MM.1S (cell line): ENCODE data around the gene PLIN1.

Source experiments
- DNase-seq: peaks from one replicate; pipeline ENCODE4 v3.0.0-alpha.2; 2015
- H2AFZ ChIP-seq: fragments of 300-600 bp; sonication (generic); 2 replicates; pipeline ENCODE4 v1.6.0; 2016; ENCODE audit warnings: antibody characterized with exemption, low read length
- H3F3A ChIP-seq: fragments of 300-600 bp; sonication (generic); 2 replicates; pipeline ENCODE4 v1.6.1; 2016; ENCODE audit warnings: mild to moderate bottlenecking, antibody characterized with exemption, low read length, moderate library complexity, mixed read lengths; ENCODE audit not compliant: insufficient read depth
- H3K27ac ChIP-seq: fragments of 300-600 bp; sonication (generic); 2 replicates; pipeline ENCODE4 v1.5.1; 2016; ENCODE audit warnings: mild to moderate bottlenecking, low read length
- H3K27me3 ChIP-seq: fragments of 300-600 bp; sonication (generic); replicated peaks from 2 replicates; pipeline ENCODE4 v1.6.0; 2016; ENCODE audit warnings: low read length; ENCODE audit not compliant: insufficient read depth
- H3K36me3 ChIP-seq: fragments of 300-600 bp; sonication (generic); replicated peaks from 2 replicates; pipeline ENCODE4 v1.6.1; 2016; ENCODE audit warnings: mild to moderate bottlenecking, low read length, mixed read lengths; ENCODE audit not compliant: insufficient read depth
- H3K4me1 ChIP-seq: fragments of 300-600 bp; sonication (generic); 2 replicates; pipeline ENCODE4 v1.6.1; 2016; ENCODE audit warnings: low read length, mixed read lengths
- H3K4me2 ChIP-seq: fragments of 300-600 bp; sonication (generic); 2 replicates; pipeline ENCODE4 v1.6.0; 2016; ENCODE audit warnings: low read depth, low read length
- H3K4me3 ChIP-seq: fragments of 300-600 bp; sonication (generic); 2 replicates; pipeline ENCODE4 v1.5.1; 2016; ENCODE audit warnings: low read length, mixed read lengths
- H3K79me2 ChIP-seq: fragments of 300-600 bp; sonication (generic); 2 replicates; pipeline ENCODE4 v1.6.1; 2016; ENCODE audit warnings: mixed run types, low read length, mixed read lengths
- H3K9ac ChIP-seq: fragments of 300-600 bp; sonication (generic); 2 replicates; pipeline ENCODE4 v1.6.1; 2016; ENCODE audit warnings: low read length, mixed read lengths
- H3K9me2 ChIP-seq: fragments of 300-600 bp; sonication (generic); replicated peaks from 2 replicates; pipeline ENCODE4 v1.6.1; 2016; ENCODE audit warnings: mild to moderate bottlenecking, low read length, mixed read lengths; ENCODE audit not compliant: insufficient read depth
- H3K9me3 ChIP-seq: fragments of 300-600 bp; sonication (generic); replicated peaks from 2 replicates; pipeline ENCODE4 v1.6.1; 2016; ENCODE audit warnings: mild to moderate bottlenecking, low read length, mixed read lengths; ENCODE audit not compliant: insufficient read depth
- H4K20me1 ChIP-seq: fragments of 300-600 bp; sonication (generic); 2 replicates; pipeline ENCODE4 v1.6.1; 2016; ENCODE audit warnings: mild to moderate bottlenecking, low read length, moderate library complexity, mixed read lengths; ENCODE audit not compliant: insufficient read depth
- CTCF ChIP-seq: fragments of 300-600 bp; sonication (generic); IDR thresholded peaks from 2 replicates; pipeline ENCODE4 v1.5.1; 2016; ENCODE audit warnings: antibody characterized with exemption, low read length, mixed read lengths
- EZH2 ChIP-seq: fragments of 300-600 bp; sonication (generic); optimal IDR thresholded peaks from 2 replicates; pipeline ENCODE3; 2017; ENCODE audit warnings: low read depth, mild to moderate bottlenecking, antibody characterized with exemption, low read length, mixed read lengths
- EZH2phosphoT487 ChIP-seq: fragments of 300-600 bp; sonication (generic); IDR thresholded peaks from 2 replicates; pipeline ENCODE4 v1.6.1; 2018; ENCODE audit warnings: antibody characterized with exemption, low read length

The PLIN1 gene

GRCh38 chr15:89686522-89686921, 7.4 kb upstream of the PLIN1 start:
- no peak for TF ChIP-seq EZH2phosphoT487
- TF ChIP-seq EZH2 = no peak
- no peak for TF ChIP-seq CTCF
- Histone ChIP-seq H3K79me2 (no peaks in the 10 kb centered on the region), H3K4me2 (no peak overlapping the region), H3K4me1 (peaks cover 4% of the 10 kb centered on the region), H3K4me3 (no peak overlapping the region), H3K27ac (no peak overlapping the region), H3K9ac (no peak overlapping the region), H3K9me2 (no peaks in the 10 kb centered on the region), H2AFZ (no peak overlapping the region), H3F3A (no peaks in the 10 kb centered on the region), H3K27me3 (no peaks in the 10 kb centered on the region), H3K36me3 (no peaks in the 10 kb centered on the region), H4K20me1 (no peaks in the 10 kb centered on the region), H3K9me3 (no peaks in the 10 kb centered on the region)
- DNase-seq = no peak

GRCh38 chr15:89685995-89686394, 6.8 kb upstream of the PLIN1 start:
- Histone ChIP-seq H3K36me3 (no peaks in the 10 kb centered on the region), H3K9me2 (no peaks in the 10 kb centered on the region), H4K20me1 (no peaks in the 10 kb centered on the region), H3K9me3 (no peaks in the 10 kb centered on the region), H3K4me2 (no peak overlapping the region), H3K9ac (no peak overlapping the region), H2AFZ (no peak overlapping the region), H3K4me3 (no peak overlapping the region), H3K27ac (no peak overlapping the region), H3F3A (no peaks in the 10 kb centered on the region), H3K4me1 (peaks cover 1% of the 10 kb centered on the region), H3K79me2 (no peaks in the 10 kb centered on the region), H3K27me3 (no peaks in the 10 kb centered on the region)
- no peak for TF ChIP-seq CTCF
- TF ChIP-seq EZH2phosphoT487 = no peak
- TF ChIP-seq EZH2 = no peak
- no peak for DNase-seq

- no peak for DNase-seq
- no peaks in the 10 kb centered on the region for H3K9me2 ChIP-seq
- H3K27me3 ChIP-seq = no peaks in the 10 kb centered on the region
- H3F3A ChIP-seq = no peaks in the 10 kb centered on the region
- H3K27ac ChIP-seq = no peak overlapping the region
- H3K4me1 ChIP-seq = no peaks in the 10 kb centered on the region
- no peak overlapping the region for H2AFZ ChIP-seq
- H3K9me3 ChIP-seq = no peaks in the 10 kb centered on the region
- no peaks in the 10 kb centered on the region for H3K36me3 ChIP-seq
- H4K20me1 ChIP-seq = no peaks in the 10 kb centered on the region
- H3K9ac ChIP-seq = no peak overlapping the region
- H3K4me2 ChIP-seq = no peak overlapping the region
- no peak for TF ChIP-seq CTCF
- no peak for TF ChIP-seq EZH2
- no peak for TF ChIP-seq EZH2phosphoT487
- no peak overlapping the region for H3K4me3 ChIP-seq
- no peaks in the 10 kb centered on the region for H3K79me2 ChIP-seq
Observed at GRCh38 chr15:89681146-89681545, 2.0 kb upstream of the PLIN1 start.
